NCI-H2029 treated with DMSO at 0.1 percent for 48 hours (cell line): Measurements from ENCODE around the gene UBE2J2.

Experiments used
- DNase-seq: peaks from one replicate; lab custom pipeline; 2025; lab: John Stamatoyannopoulos, UW

UBE2J2 gene

DNA sequence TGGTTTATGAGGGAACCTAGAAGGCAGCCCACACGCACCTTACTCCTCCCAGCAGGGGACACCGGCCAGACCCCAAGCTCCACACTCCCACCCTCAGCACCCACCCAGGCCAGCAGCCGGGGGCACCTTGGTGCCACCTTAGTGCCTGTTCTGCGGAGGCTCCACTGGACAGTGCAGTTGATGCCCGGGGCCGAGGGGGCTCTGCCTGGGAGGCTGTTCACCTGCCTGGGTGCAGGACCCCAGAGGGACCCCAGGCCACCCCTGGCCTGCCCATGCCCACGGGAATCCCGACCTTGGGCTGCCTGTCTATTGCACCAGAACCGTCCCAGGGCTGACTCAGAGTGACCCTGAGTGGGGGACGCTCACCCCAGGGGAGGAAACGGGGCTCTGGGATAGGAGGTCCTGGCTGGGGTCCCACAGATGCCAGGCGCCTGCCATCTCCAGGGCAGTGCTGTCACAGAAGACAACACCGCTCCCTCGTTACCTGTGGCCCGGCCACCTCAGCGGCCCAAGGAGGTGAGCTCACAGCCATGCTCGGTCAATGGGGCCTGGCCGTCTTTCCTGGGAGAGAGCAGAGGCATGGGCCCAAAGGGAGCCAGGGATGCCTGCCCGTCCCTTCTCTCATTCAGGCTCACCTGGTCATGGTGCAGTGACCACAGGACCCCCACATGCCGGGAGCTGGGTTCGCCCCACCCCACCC is 7.3 kb upstream of the UBE2J2 start:
- no peak for DNase-seq

- DNase-seq = no peak
These were observed 5.4 kb upstream of the UBE2J2 start for GRCh38 chr1:1279028-1279427.

- no peak for DNase-seq
These were observed 5.0 kb upstream of the UBE2J2 start for GRCh38 chr1:1278620-1279019.

- DNase-seq = no peak
These were observed 2.2 kb upstream of the UBE2J2 start for GRCh38 chr1:1275836-1276235.

DNA sequence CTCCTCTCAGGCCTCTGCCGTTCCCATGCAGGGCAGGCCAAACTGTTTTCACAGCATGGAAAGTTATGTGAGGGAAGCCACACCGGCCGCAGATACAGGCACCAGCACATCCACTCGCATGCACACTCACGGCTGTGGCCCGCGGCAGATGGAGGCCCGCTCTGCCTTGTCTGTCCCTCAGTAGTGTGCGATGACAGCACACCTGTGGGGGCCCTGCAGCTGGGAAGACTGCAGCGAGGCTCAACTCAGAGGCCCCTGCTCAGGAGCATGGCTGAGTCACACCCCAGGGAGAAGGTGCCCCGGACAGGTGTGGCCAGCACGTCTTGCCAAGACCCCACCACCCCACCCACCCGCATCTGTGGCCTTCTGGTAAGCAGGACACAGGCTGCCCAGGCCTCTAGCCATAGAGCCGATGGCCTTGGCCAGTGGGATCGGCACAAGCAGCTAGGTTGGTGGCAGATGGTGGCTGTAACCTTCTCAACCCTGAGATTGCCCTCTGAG is 1.3 kb upstream of the UBE2J2 start:
- DNase-seq = no peak

- DNase-seq = no peak
These were observed 761 bp upstream of the UBE2J2 start for GRCh38 chr1:1274299-1274930.

DNA sequence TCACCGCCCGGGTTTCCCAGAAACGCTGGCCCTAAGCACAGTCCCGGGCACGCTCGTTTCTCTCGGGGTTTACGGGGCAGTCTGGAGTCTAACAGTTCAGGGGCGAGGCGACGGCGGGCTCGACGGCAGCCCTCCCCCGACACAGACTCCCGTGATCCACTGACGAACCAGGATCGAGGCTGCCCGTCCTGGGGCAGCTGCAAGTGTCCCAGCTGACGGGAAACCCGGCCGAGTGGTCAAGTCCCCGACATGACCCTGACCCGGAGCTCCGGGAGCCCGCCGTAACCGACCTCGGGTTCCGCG is 494 bp downstream of the UBE2J2 start:
- DNase-seq = no peak

DNA sequence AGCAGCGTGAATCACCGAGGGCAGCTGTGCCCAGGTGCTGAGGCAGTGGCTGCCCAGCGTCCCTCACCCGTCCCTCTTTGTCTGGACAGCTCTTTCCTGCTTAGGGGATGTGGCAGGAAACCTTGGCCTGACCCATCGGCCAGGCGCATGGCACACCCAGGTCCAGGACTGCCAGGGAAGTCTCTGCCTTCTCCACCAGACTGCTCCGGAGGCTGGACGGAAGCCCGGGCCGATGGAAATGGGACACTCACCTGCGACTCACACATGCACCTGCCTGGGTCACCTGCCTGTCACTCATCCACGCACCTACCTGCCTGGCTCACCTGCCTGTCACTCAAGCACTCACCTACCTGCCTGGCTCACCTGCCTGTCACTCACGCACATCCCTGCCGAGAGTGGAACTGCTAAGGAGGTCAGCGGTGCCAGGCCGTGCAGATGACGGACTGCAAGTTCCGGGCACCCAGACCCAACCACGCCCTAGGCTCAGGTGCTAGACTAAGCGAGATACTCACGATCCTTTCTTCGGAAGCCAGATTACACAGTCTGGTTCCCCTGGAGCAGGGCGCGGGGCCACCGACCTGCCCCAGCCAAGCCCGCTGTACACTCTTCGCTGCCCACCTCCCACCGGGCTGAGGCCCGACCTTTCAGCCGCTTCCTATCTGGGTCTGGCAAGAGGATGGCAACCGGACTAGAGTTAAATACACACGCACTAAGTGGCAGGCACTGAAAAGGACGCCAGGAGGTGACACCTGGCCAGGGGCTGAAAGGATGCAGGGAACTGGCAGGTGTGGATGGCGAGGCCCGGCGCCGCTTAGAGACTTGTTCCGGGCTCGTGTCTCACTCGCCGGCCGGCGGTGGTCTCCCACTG is 1.1 kb downstream of the UBE2J2 start:
- DNase-seq = peak; percentile 32

DNA sequence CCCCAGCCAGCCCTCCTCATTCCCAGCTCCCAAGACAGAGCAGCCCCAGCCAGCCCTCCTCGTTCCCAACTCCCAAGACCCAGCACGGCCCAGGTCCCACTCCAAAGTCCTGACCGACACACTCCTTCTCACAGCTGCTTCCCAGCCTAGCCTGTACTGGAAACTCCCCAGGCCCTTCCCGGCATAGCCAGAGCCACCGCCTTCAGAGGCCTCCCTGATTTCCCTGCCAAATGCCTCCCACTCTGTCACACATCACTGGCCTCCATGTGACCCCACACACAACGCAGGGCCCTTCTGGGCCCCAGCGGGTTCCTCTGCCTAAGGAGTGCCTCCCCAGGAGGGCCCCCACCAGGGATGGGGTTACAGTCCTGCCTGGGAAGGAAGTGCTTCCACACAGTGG is 2.8 kb downstream of the UBE2J2 start:
- no peak for DNase-seq

- DNase-seq = no peak
These were observed 5.4 kb downstream of the UBE2J2 start for GRCh38 chr1:1268284-1268682.

GRCh38 chr1:1267488-1268283 is 6.0 kb downstream of the UBE2J2 start:
- no peak for DNase-seq

- no peak for DNase-seq
These were observed 8.8 kb downstream of the UBE2J2 start for GRCh38 chr1:1264868-1265272.

DNA sequence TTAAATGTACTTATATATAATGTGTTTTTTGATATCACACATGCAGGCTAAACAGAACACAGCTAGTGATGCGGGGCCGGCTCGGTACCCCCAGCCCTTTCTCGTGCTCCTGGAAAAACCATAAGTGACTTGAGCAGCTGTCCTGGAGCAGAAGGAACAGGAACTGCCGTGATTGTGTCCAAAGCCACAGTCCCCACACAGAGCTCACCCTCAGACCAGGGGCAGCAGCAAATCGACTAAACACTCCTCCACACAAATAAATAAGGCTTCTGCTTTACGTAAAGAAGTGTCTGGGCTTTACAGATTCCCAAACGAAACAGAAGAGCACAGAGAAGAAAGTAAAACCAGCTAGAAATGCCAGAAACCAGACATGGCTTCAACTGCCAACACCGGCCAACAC is 9.6 kb downstream of the UBE2J2 start:
- no peak for DNase-seq

GRCh38 chr1:1262758-1263157 is 10.9 kb downstream of the UBE2J2 start:
- no peak for DNase-seq

GRCh38 chr1:1262071-1262470 is 11.6 kb downstream of the UBE2J2 start:
- no peak for DNase-seq

DNA sequence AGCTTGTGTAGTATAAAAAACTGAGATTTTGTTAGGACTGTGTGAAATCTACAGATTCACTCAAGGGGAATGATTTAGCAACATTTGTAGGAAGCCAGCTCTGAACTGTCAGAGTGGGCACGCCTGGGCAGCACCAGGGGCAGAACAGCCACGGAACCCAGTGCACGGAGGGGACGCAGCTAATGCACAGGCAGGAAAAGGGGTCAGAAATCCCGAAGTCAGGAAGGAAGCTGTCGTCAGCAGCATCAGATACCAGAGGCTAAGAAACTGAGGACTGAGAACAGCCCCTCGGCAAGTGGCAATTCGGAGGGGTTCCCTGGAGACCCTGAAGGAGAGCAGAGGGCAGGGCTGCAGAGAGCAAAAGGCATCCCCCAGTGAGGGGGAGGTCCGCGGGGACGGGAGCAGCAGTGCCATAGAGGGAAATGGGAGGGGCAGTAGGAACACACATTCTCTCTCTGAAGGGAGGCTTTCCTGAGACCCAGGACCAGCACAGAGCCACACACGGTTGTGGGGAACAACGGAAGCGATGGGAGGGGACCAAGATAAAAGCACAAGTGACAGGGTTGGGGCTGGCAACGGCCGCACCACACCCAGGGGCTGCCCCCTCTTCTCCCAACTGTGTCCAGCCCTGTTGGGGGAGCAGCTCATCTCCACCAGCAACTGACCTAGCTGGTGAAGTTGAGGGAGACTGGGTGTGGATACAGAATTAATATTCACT is 12.7 kb downstream of the UBE2J2 start:
- DNase-seq = no peak

DNA sequence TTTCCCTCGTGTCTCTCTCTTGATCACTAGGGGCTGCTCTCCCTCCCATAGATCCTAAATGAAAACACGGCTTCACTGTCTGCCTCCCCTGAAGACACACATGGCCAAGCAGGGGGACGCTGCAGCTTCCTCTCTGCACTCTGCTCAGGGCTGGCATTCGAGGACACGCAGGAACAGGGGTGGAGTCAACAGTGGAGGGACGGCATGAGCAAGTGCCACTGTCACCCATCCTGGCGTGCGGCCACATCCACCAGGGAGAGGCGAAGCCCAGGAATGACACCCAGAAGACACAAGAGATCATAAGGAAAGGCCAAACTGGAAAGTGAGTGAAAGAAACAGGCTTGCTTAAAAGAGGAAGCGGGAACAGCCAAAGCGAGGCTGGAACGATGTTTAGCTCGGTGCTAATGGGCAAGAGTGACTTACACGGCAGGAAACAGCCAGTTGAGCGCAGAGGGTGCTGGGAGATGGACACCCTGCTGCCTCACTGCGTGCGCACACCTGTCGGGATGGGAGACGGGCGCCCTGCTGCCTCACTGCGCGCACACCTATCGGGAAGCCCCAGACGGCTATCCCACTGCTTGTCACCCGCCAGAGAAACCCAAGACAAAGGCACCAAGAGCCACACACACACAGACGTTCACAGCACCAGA is 13.6 kb downstream of the UBE2J2 start:
- DNase-seq = peak; percentile 74

DNA sequence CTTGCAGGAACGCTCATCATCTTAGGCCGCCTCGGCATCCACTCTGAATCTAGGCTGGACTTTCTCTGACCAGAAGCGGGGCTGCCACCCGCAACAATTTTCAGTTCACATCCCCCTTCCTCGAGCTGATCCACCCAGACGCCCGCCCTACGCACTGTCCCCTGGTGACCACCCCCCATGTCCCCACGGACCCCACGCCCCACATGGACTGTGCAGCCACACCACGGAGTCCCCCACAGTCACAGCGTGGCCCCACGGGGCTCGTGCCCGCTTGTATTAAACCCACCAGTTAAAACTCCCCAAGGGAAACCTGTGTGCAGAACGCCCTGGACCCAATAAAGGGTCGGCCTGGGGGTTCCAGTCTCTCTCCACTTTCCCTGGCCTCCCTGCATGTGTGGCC is 14.1 kb downstream of the UBE2J2 start:
- DNase-seq = no peak

- no peak for DNase-seq
These were observed 14.6 kb downstream of the UBE2J2 start for GRCh38 chr1:1259119-1259488.

- no peak for DNase-seq
These were observed 16.4 kb downstream of the UBE2J2 start for GRCh38 chr1:1256956-1257871.
